H1 (cell line): ENCODE data around the gene TSC22D1. TPM values are rescaled to one million over a fixed set of nuclear protein-coding genes. Genes with fewer than 3 reads are reported as not detected.

Source experiments
- CTCF ChIA-PET: fragments of 300-600 bp; sonication (Branson Sonifier 250); formaldehyde crosslinking; loops from one replicate; lab custom pipeline; 2021; ENCODE audit not compliant: partially characterized antibody; lab: Charles Lee
- POLR2A ChIA-PET: fragments of 300-600 bp; sonication (Branson Sonifier 250); formaldehyde crosslinking; loops from one replicate; lab custom pipeline; 2021; ENCODE audit warnings: inconsistent platforms; ENCODE audit not compliant: partially characterized antibody; lab: Charles Lee
- DNase-seq, 2 experiments: peaks; one replicate each; pipeline versions ENCODE4 v3.0.0 to v3.0.0-alpha.2; 2010 to 2022; ENCODE audit warnings: low spot score in 2 of 2, low read depth in 1 of 2, mixed read lengths in 1 of 2
- FAIRE-seq: peaks from 2 replicates; lab custom pipeline; 2011; peaks lifted over from hg19 to GRCh38; lab: Jason Lieb, UNC
- H2AFZ ChIP-seq: 2 replicates; pipeline ENCODE4 v1.8.1; 2012; ENCODE audit warnings: low read length, inconsistent platforms
- H2AK5ac ChIP-seq: 2 replicates; pipeline ENCODE4 v1.6.1; 2013; ENCODE audit warnings: low read depth, low read length
- H2BK120ac ChIP-seq: replicated peaks from 2 replicates; pipeline ENCODE3; 2013; ENCODE audit warnings: low read depth, low read length, inconsistent platforms
- H2BK12ac ChIP-seq: 2 replicates; pipeline ENCODE4 v1.6.1; 2013; ENCODE audit warnings: low read depth, low read length
- H2BK15ac ChIP-seq: 2 replicates; pipeline ENCODE4 v1.6.1; 2013; ENCODE audit warnings: low read length
- H2BK20ac ChIP-seq: 2 replicates; pipeline ENCODE4 v1.6.1; 2013; ENCODE audit warnings: low read length
- H2BK5ac ChIP-seq: 2 replicates; pipeline ENCODE4 v1.6.1; 2013; ENCODE audit warnings: low read depth, low read length
- H3K14ac ChIP-seq: 2 replicates; pipeline ENCODE4 v1.6.1; 2013; ENCODE audit warnings: inconsistent platforms; ENCODE audit not compliant: insufficient read length
- H3K18ac ChIP-seq: 2 replicates; pipeline ENCODE4 v1.6.1; 2013; ENCODE audit warnings: low read length; ENCODE audit errors: extremely low read depth
- H3K23ac ChIP-seq: 2 replicates; pipeline ENCODE4 v1.6.1; 2013; ENCODE audit warnings: inconsistent platforms; ENCODE audit not compliant: insufficient read length
- H3K23me2 ChIP-seq: 2 replicates; pipeline ENCODE4 v1.6.1; 2013; ENCODE audit warnings: low read depth, low read length
- H3K27ac ChIP-seq: 2 replicates; pipeline ENCODE4 v1.6.1; 2011; ENCODE audit warnings: low read depth, low read length, inconsistent platforms
- H3K27me3 ChIP-seq, 4 experiments: replicated peaks in 1 of 4; 1 replicate in 1 of 4; 2 replicates in 3 of 4; pipeline versions ENCODE4 v1.6.1 to v1.8.1; 2011 to 2013; ENCODE audit warnings: low read length in 3 of 4, mild to moderate bottlenecking in 3 of 4, inconsistent platforms in 2 of 4, mixed read lengths in 2 of 4, moderate library complexity in 1 of 4; ENCODE audit not compliant: control insufficient read depth in 3 of 4, insufficient read depth in 3 of 4; ENCODE audit errors: extremely low read depth in 1 of 4
- H3K36me3 ChIP-seq, 4 experiments: 2 replicates each; pipeline versions ENCODE4 v1.6.1 to v1.8.1; 2011 to 2013; ENCODE audit warnings: mild to moderate bottlenecking in 4 of 4, low read length in 3 of 4, moderate library complexity in 2 of 4, control low read depth in 1 of 4, inconsistent platforms in 1 of 4; ENCODE audit not compliant: insufficient read depth in 4 of 4, control insufficient read depth in 2 of 4
- H3K4ac ChIP-seq: replicated peaks from 2 replicates; pipeline ENCODE3; 2013; ENCODE audit warnings: low read length, low read depth, mixed read lengths, inconsistent platforms; ENCODE audit not compliant: insufficient read length
- H3K4me1 ChIP-seq, 4 experiments: replicated peaks in 1 of 4; 1 replicate in 1 of 4; 2 replicates in 3 of 4; pipeline versions ENCODE4 v1.6.1 to v1.8.1; 2011 to 2013; ENCODE audit warnings: low read length in 3 of 4, inconsistent platforms in 2 of 4, mixed read lengths in 1 of 4; ENCODE audit not compliant: insufficient read depth in 4 of 4, control insufficient read depth in 3 of 4
- H3K4me2 ChIP-seq, 2 experiments: 2 replicates each; pipeline versions ENCODE4 v1.6.1 to v1.8.1; 2011 to 2013; ENCODE audit warnings: low read depth in 2 of 2, low read length in 2 of 2, control low read depth in 1 of 2, inconsistent platforms in 1 of 2, mild to moderate bottlenecking in 1 of 2; ENCODE audit not compliant: insufficient read depth in 1 of 2
- H3K4me3 ChIP-seq, 4 experiments: fragments of 200-600, 300-600 bp in 1 of 4; sonication (generic), shearing (Covaris generic), sonication (Bioruptor Twin) in 1 of 4; 2 replicates each; pipeline versions ENCODE4 v1.5.1 to v1.8.1; 2011 to 2016; ENCODE audit warnings: low read length in 4 of 4, low read depth in 3 of 4, control low read depth in 2 of 4, inconsistent platforms in 2 of 4, mild to moderate bottlenecking in 2 of 4, mixed read lengths in 1 of 4, moderate library complexity in 1 of 4; ENCODE audit not compliant: insufficient read depth in 2 of 4; ENCODE audit errors: extremely low read depth in 1 of 4
- H3K56ac ChIP-seq: replicated peaks from 2 replicates; pipeline ENCODE3; 2013; ENCODE audit warnings: low read depth, mild to moderate bottlenecking, mixed read lengths, low read length, inconsistent platforms; ENCODE audit not compliant: insufficient read length
- H3K79me1 ChIP-seq: 2 replicates; pipeline ENCODE4 v1.6.1; 2013; ENCODE audit warnings: low read depth, low read length, control low read depth
- H3K79me2 ChIP-seq, 2 experiments: 2 replicates each; pipeline versions ENCODE4 v1.6.1 to v1.8.1; 2012 to 2013; ENCODE audit warnings: low read length in 2 of 2, mild to moderate bottlenecking in 2 of 2, inconsistent platforms in 1 of 2; ENCODE audit not compliant: insufficient read depth in 2 of 2, control insufficient read depth in 1 of 2
- H3K9ac ChIP-seq, 4 experiments: replicated peaks in 1 of 4; 1 replicate in 1 of 4; 2 replicates in 3 of 4; pipeline versions ENCODE4 v1.6.1 to v1.8.1; 2011 to 2013; ENCODE audit warnings: low read depth in 3 of 4, low read length in 3 of 4, control low read depth in 2 of 4, mild to moderate bottlenecking in 2 of 4, moderate library complexity in 2 of 4, inconsistent platforms in 1 of 4; ENCODE audit errors: extremely low read depth in 1 of 4
- H3K9me3 ChIP-seq, 2 experiments: 2 replicates each; pipeline versions ENCODE4 v1.6.1 to v1.8.1; 2012 to 2013; ENCODE audit warnings: mild to moderate bottlenecking in 2 of 2, moderate library complexity in 2 of 2, control low read depth in 1 of 2, inconsistent platforms in 1 of 2, low read depth in 1 of 2, low read length in 1 of 2, mixed read lengths in 1 of 2; ENCODE audit not compliant: insufficient read depth in 2 of 2
- H4K20me1 ChIP-seq, 2 experiments: replicated peaks in 1 of 2; 2 replicates each; pipeline versions ENCODE3 to v1.8.1; 2011 to 2013; ENCODE audit warnings: inconsistent platforms in 2 of 2, low read length in 2 of 2, mild to moderate bottlenecking in 1 of 2; ENCODE audit not compliant: insufficient read depth in 2 of 2, control insufficient read depth in 1 of 2
- H4K5ac ChIP-seq: 2 replicates; pipeline ENCODE4 v1.6.1; 2013; ENCODE audit warnings: low read length, low read depth, mixed read lengths, inconsistent platforms; ENCODE audit not compliant: insufficient read length
- H4K8ac ChIP-seq: 2 replicates; pipeline ENCODE4 v1.8.0; 2013; ENCODE audit warnings: mild to moderate bottlenecking, moderate library complexity, low read length, inconsistent platforms; ENCODE audit not compliant: insufficient read depth; ENCODE audit errors: extremely low read depth
- H4K91ac ChIP-seq: replicated peaks from 2 replicates; pipeline ENCODE3; 2013; ENCODE audit warnings: low read length, mixed read lengths, inconsistent platforms; ENCODE audit not compliant: insufficient read length
- RXRA ChIP-seq: IDR thresholded peaks from 2 replicates; pipeline ENCODE4 v1.6.1; 2011; ENCODE audit warnings: low read depth, mild to moderate bottlenecking, low read length, moderate library complexity; ENCODE audit not compliant: insufficient read depth
- TAF7 ChIP-seq: optimal IDR thresholded peaks from 2 replicates; pipeline ENCODE3; 2011; ENCODE audit warnings: low read depth, mild to moderate bottlenecking, inconsistent platforms, low read length, moderate library complexity, borderline replicate concordance
- USF2 ChIP-seq: IDR thresholded peaks from 2 replicates; pipeline ENCODE4 v1.6.1; 2011; ENCODE audit warnings: low read length, improper control_type of control experiment
- polyA plus RNA-seq, 7 experiments: library from polyadenylated mRNA; depleted of rRNA in 3 of 7; stranded (reverse) in 5 of 7; unstranded in 2 of 7; fragments of >200 nt in 5 of 7; fragments of 200-250 nt in 2 of 7; gene quantifications; 1 replicate in 5 of 7; 2 replicates in 1 of 7; 4 replicates in 1 of 7; pipeline versions ENCODE4 v1.2.1 to v1.2.3, GENCODE V29; 2011 to 2013; ENCODE audit warnings: missing spikeins in 2 of 7, mixed read lengths in 2 of 7
- total RNA-seq: library from RNA; stranded (reverse); fragmentation: NEBNext Ultra II Directional; extraction: Animal tissue kit (Norgen Biotek cat#: 25700); gene quantifications from 2 replicates; pipeline ENCODE4 v1.2.1, GENCODE V29; 2021

The TSC22D1 gene
- total and polyA plus RNA-seq, 2 of the 8 experiments (the other 6 are each of a cell fraction or from before 2014, with no cell fraction given), result 52.6 to 80.9 TPM

GRCh38 chr13:44620057-44620456, 43.9 kb upstream of the TSC22D1 start:
- DNase-seq, result no peak
- CTCF ChIA-PET, result no interaction called here
- no peak for FAIRE-seq

More at GRCh38 chr13:44620057-44620456, 43.9 kb upstream of the TSC22D1 start:
- no peak overlapping the region for H2BK15ac ChIP-seq
- no peaks in the 10 kb centered on the region for H3K27me3 ChIP-seq
- H3K23me2 ChIP-seq, result no peaks in the 10 kb centered on the region
- H2AFZ ChIP-seq, result no peak overlapping the region
- no peak overlapping the region for H2AK5ac ChIP-seq
- TF ChIP-seq USF2 (no peak), TAF7 (no peak), RXRA (no peak)
- no peaks in the 10 kb centered on the region for H3K36me3 ChIP-seq
- H3K23ac ChIP-seq, result no peak overlapping the region
- H4K91ac ChIP-seq, result no peak overlapping the region
- H3K27ac ChIP-seq, result no peak overlapping the region
- H3K4me1 ChIP-seq, result no peaks in the 10 kb centered on the region
- no peak overlapping the region for H3K4me3 ChIP-seq
- H2BK12ac ChIP-seq, result no peak overlapping the region
- H2BK5ac ChIP-seq, result no peak overlapping the region
- no peak overlapping the region for H3K4me2 ChIP-seq
- no peak overlapping the region for H3K9ac ChIP-seq
- POLR2A ChIA-PET, result no interaction called here
- H2BK20ac ChIP-seq, result no peak overlapping the region
- no peak overlapping the region for H2BK120ac ChIP-seq
- no peaks in the 10 kb centered on the region for H4K20me1 ChIP-seq
- no peaks in the 10 kb centered on the region for H3K79me2 ChIP-seq
- H3K18ac ChIP-seq, result no peak overlapping the region
- H3K79me1 ChIP-seq, result no peaks in the 10 kb centered on the region
- no peak overlapping the region for H4K8ac ChIP-seq
- no peak overlapping the region for H3K14ac ChIP-seq
- no peak overlapping the region for H4K5ac ChIP-seq
- H3K4ac ChIP-seq, result no peak overlapping the region
- H3K9me3 ChIP-seq, result no peaks in the 10 kb centered on the region
- no peak overlapping the region for H3K56ac ChIP-seq
